ENCODE data around the gene HSD17B7.
"Not testable (repeated sequence)": the region's sequence is repeated elsewhere in the genome, so short reads cannot be mapped to it uniquely, and the experiment has no call there.

The HSD17B7 gene

GRCh38 chr1:162812357-162812756, 21.9 kb downstream of the HSD17B7 start:
- DNase-seq, result not testable (repeated sequence)

- DNase-seq, result not testable (repeated sequence)
These were observed 27.6 kb downstream of the HSD17B7 start for GRCh38 chr1:162818136-162818535.

- not testable (repeated sequence) for DNase-seq
These were observed 28.2 kb downstream of the HSD17B7 start for GRCh38 chr1:162818666-162819065.

- no peak for DNase-seq
These were observed 32.1 kb downstream of the HSD17B7 start for GRCh38 chr1:162822391-162823200.

- DNase-seq, result no peak
These were observed 32.7 kb downstream of the HSD17B7 start for GRCh38 chr1:162823231-162823630.

- no peak for DNase-seq
These were observed 33.4 kb downstream of the HSD17B7 start for GRCh38 chr1:162823771-162824525.

- no peak for DNase-seq
These were observed 38.8 kb downstream of the HSD17B7 start for GRCh38 chr1:162829268-162829667.

GRCh38 chr1:162832470-162832869, 42.0 kb downstream of the HSD17B7 start:
- DNase-seq, result no peak

GRCh38 chr1:162835157-162835899, 44.8 kb downstream of the HSD17B7 start:
- DNase-seq, result no peak

GRCh38 chr1:162838863-162839262, 48.4 kb downstream of the HSD17B7 start:
- no peak for DNase-seq

GRCh38 chr1:162840250-162840839, 49.8 kb downstream of the HSD17B7 start:
- no peak for DNase-seq

GRCh38 chr1:162844153-162844552, 53.7 kb downstream of the HSD17B7 start:
- no peak for DNase-seq

- no peak for DNase-seq
These were observed 56.0 kb downstream of the HSD17B7 start for GRCh38 chr1:162846256-162847212.

- peak; percentile 80 for DNase-seq
These were observed 57.4 kb downstream of the HSD17B7 start for GRCh38 chr1:162847839-162848453.

GRCh38 chr1:162849711-162850110, 59.2 kb downstream of the HSD17B7 start:
- no peak for DNase-seq

- no peak for DNase-seq
These were observed 60.8 kb downstream of the HSD17B7 start for GRCh38 chr1:162851341-162851740.

- peak; percentile 75 for DNase-seq
These were observed 63.9 kb downstream of the HSD17B7 start for GRCh38 chr1:162854245-162854882.

GRCh38 chr1:162855461-162856150, 65.1 kb downstream of the HSD17B7 start:
- DNase-seq, result no peak

- DNase-seq, result no peak
These were observed 65.8 kb downstream of the HSD17B7 start for GRCh38 chr1:162856260-162856659.

GRCh38 chr1:162857850-162858249, 67.3 kb downstream of the HSD17B7 start:
- no peak for DNase-seq

Measured in hematopoietic multipotent progenitor cell treated with erythropoietin and hydrocortisone succinate and interleukin-3 and kit ligand, for 8 days (in vitro differentiated cells).